NCI-H1048 (cell line): ENCODE results near the gene FOXL3.
"Not testable (repeated sequence)": the region's sequence is repeated elsewhere in the genome, so short reads cannot be mapped to it uniquely, and the experiment has no call there.

Experiments
- DNase-seq: peaks from one replicate; lab custom pipeline; 2025; lab: John Stamatoyannopoulos, UW

The FOXL3 gene

GRCh38 chr7:290554-291372, 793 bp downstream of the FOXL3 start:
- DNase-seq, result no peak

GRCh38 chr7:291373-292092, 1.6 kb downstream of the FOXL3 start:
- DNase-seq, result no peak

GRCh38 chr7:292226-292625, 2.3 kb downstream of the FOXL3 start:
- DNase-seq, result no peak

GRCh38 chr7:292826-293225, 2.9 kb downstream of the FOXL3 start:
- DNase-seq, result no peak

GRCh38 chr7:293681-294439, 3.9 kb downstream of the FOXL3 start:
- no peak for DNase-seq

GRCh38 chr7:294440-295154, 4.6 kb downstream of the FOXL3 start:
- DNase-seq, result no peak

- DNase-seq, result no peak
Observed at GRCh38 chr7:295155-296154, 5.5 kb downstream of the FOXL3 start.

- DNase-seq, result no peak
Observed at GRCh38 chr7:296373-296945, 6.5 kb downstream of the FOXL3 start.

- not testable (repeated sequence) for DNase-seq
Observed at GRCh38 chr7:297141-297540, 7.2 kb downstream of the FOXL3 start.

GRCh38 chr7:297611-298374, 7.8 kb downstream of the FOXL3 start:
- no peak for DNase-seq

GRCh38 chr7:298375-298702, 8.4 kb downstream of the FOXL3 start:
- no peak for DNase-seq

GRCh38 chr7:298743-299142, 8.8 kb downstream of the FOXL3 start:
- DNase-seq, result no peak

GRCh38 chr7:299169-299568, 9.2 kb downstream of the FOXL3 start:
- no peak for DNase-seq

GRCh38 chr7:299628-300027, 9.7 kb downstream of the FOXL3 start:
- no peak for DNase-seq

- no peak for DNase-seq
Observed at GRCh38 chr7:300048-300447, 10.1 kb downstream of the FOXL3 start.

GRCh38 chr7:300546-301290, 10.7 kb downstream of the FOXL3 start:
- no peak for DNase-seq

GRCh38 chr7:301291-302053, 11.5 kb downstream of the FOXL3 start:
- no peak for DNase-seq
